SH-SY5Y (cell line): ENCODE results near the gene ACTA1.

ENCODE experiments used
- GATA2 ChIP-seq: IDR thresholded peaks from 2 replicates; pipeline ENCODE4 v1.6.1; 2011; ENCODE audit warnings: mild to moderate bottlenecking, low read depth, low read length
- GATA3 ChIP-seq: IDR thresholded peaks from 2 replicates; pipeline ENCODE4 v1.6.1; 2011; ENCODE audit warnings: low read depth, mild to moderate bottlenecking, low read length, moderate library complexity

DNA sequence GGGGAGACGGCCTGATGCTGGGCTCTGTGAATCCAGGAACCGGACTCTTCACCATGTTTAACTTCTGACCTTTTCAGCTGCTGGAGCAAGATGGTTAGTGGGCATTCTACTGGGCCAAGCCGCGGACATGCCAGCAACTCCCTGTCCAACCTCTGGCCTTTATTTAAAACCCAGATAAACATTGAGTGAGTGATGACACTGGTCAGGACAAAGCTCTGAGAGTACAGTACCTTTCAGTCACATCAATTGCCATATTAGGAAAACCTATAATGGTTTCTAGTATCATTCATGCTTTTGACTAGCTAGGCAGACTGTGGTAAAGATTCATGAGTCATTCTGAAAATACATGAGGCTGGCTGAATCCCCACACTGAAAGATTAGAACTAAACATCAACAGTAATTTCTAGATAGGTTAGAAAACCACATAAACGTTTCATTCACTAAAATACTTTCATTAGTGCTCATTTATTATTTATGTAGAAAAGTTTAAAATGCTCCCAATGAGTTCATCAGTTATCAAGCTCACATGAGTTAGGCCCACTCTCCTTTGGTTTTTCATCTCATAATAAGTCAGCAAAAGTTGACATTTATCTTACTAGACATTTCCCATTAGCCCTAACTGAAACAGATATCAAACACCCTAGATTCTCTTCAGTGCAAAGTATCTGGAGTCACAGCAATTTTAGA lies 7.1 kb upstream of the ACTA1 start:
- no peak for TF ChIP-seq GATA2
- no peak for TF ChIP-seq GATA3
